Adrenal gland (tissue), 5 donors: ENCODE measurements around the gene SMR3B.

Experiments
- CTCF ChIP-seq, 6 experiments: fragments of 450-650 bp in 4 of 6; fragments of 200-600 bp in 2 of 6; sonication (generic) in 1 of 6; IDR thresholded peaks; 1 replicate in 5 of 6; 2 replicates in 1 of 6; pipeline versions ENCODE4 v1.5.1 to v1.8.0; 2016 to 2021; ENCODE audit warnings: antibody characterized with exemption in 6 of 6, mild to moderate bottlenecking in 2 of 6, moderate library complexity in 1 of 6
- POLR2A ChIP-seq, 2 donors: fragments of 450-650 bp; IDR thresholded peaks; one replicate each; pipeline ENCODE4 v1.6.1; 2017; ENCODE audit warnings: antibody characterized with exemption in 2 of 2, mild to moderate bottlenecking in 2 of 2, moderate library complexity in 1 of 2
- donor health status: DM: no; HTN: no; CAD: no.

GRCh38 chr4:70334681-70335080 lies 48.2 kb upstream of the SMR3B start, which contains the start of gene CABS1:
- TF ChIP-seq CTCF (IDR thresholded peaks at IDR 0.05) (no peak), POLR2A (IDR thresholded peaks at IDR 0.05) (no peak)
